Fibroblast of upper back skin (primary cell): ENCODE measurements around the gene ITPKB.
A peak's percentile ranks its signal among the peaks of the same experiment; 100 is the strongest.

Source experiments
- DNase-seq: peaks from one replicate; pipeline ENCODE4 v3.0.0-alpha.2; 2013

The ITPKB gene

GRCh38 chr1:226662642-226663326, 76.3 kb downstream of the ITPKB start:
- DNase-seq: peak; percentile 93

- no peak for DNase-seq
Measured at GRCh38 chr1:226661965-226662364, 77.1 kb downstream of the ITPKB start.

- DNase-seq: no peak
Measured at GRCh38 chr1:226661271-226661670, 77.8 kb downstream of the ITPKB start.

- DNase-seq: no peak
Measured at GRCh38 chr1:226660410-226661182, 78.5 kb downstream of the ITPKB start.

GRCh38 chr1:226659641-226660040, 79.4 kb downstream of the ITPKB start:
- no peak for DNase-seq

- DNase-seq: no peak
Measured at GRCh38 chr1:226659136-226659535, 79.9 kb downstream of the ITPKB start.

- no peak for DNase-seq
Measured at GRCh38 chr1:226658546-226659125, 80.4 kb downstream of the ITPKB start.

GRCh38 chr1:226657895-226658545, 81.1 kb downstream of the ITPKB start:
- DNase-seq: no peak

- DNase-seq: peak; percentile 78
Measured at GRCh38 chr1:226656601-226657277, 82.3 kb downstream of the ITPKB start.

GRCh38 chr1:226656201-226656600, 82.9 kb downstream of the ITPKB start:
- no peak for DNase-seq

GRCh38 chr1:226655251-226656163, 83.6 kb downstream of the ITPKB start:
- peak; percentile 27 for DNase-seq

GRCh38 chr1:226654668-226655055, 84.4 kb downstream of the ITPKB start:
- no peak for DNase-seq

GRCh38 chr1:226654046-226654667, 84.9 kb downstream of the ITPKB start:
- DNase-seq: peak; percentile 92

GRCh38 chr1:226653311-226653921, 85.7 kb downstream of the ITPKB start:
- no peak for DNase-seq

GRCh38 chr1:226652613-226653012, 86.5 kb downstream of the ITPKB start:
- DNase-seq: no peak

- DNase-seq: no peak
Measured at GRCh38 chr1:226651732-226652105, 87.4 kb downstream of the ITPKB start.

- DNase-seq: no peak
Measured at GRCh38 chr1:226651041-226651731, 87.9 kb downstream of the ITPKB start.

GRCh38 chr1:226650236-226650841, 88.7 kb downstream of the ITPKB start:
- DNase-seq: no peak

- peak; percentile 36 for DNase-seq
Measured at GRCh38 chr1:226649780-226650179, 89.3 kb downstream of the ITPKB start.

GRCh38 chr1:226649244-226649643, 89.8 kb downstream of the ITPKB start:
- DNase-seq: no peak
